ENCODE measurements around the gene ZNF385B.

- TF ChIP-seq, protein P1, sequence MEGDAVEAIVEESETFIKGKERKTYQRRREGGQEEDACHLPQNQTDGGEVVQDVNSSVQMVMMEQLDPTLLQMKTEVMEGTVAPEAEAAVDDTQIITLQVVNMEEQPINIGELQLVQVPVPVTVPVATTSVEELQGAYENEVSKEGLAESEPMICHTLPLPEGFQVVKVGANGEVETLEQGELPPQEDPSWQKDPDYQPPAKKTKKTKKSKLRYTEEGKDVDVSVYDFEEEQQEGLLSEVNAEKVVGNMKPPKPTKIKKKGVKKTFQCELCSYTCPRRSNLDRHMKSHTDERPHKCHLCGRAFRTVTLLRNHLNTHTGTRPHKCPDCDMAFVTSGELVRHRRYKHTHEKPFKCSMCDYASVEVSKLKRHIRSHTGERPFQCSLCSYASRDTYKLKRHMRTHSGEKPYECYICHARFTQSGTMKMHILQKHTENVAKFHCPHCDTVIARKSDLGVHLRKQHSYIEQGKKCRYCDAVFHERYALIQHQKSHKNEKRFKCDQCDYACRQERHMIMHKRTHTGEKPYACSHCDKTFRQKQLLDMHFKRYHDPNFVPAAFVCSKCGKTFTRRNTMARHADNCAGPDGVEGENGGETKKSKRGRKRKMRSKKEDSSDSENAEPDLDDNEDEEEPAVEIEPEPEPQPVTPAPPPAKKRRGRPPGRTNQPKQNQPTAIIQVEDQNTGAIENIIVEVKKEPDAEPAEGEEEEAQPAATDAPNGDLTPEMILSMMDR (IDR thresholded peaks at IDR 0.05), result no peak
- TF ChIP-seq POLR2A (IDR thresholded peaks at IDR 0.05), result no peak
Measured at GRCh38 chr2:179765666-179766065, 95.7 kb downstream of the ZNF385B start.

All from adrenal gland (tissue), 5 donors.